HepG2 (cell line): Measurements from ENCODE around the gene KDM2B. TPM values are rescaled to one million over a fixed set of nuclear protein-coding genes. Genes with fewer than 3 reads are reported as not detected.

Experiments
- ARNT2 ChIP-seq: sonication (generic); formaldehyde crosslinking; IDR thresholded peaks from 2 replicates; pipeline ENCODE4 v1.8.0; 2022; ENCODE audit warnings: mild to moderate bottlenecking, low read depth, missing genetic modification reagents, moderate library complexity
- BHLHE40 ChIP-seq: IDR thresholded peaks from 2 replicates; pipeline ENCODE4 v1.6.1; 2011; ENCODE audit warnings: low read length, improper control_type of control experiment
- EED ChIP-seq: sonication (generic); formaldehyde crosslinking; IDR thresholded peaks from 2 replicates; pipeline ENCODE4 v1.5.0; 2020; ENCODE audit warnings: mild to moderate bottlenecking, missing genetic modification reagents
- ELF3 ChIP-seq: IDR thresholded peaks from 2 replicates; pipeline ENCODE4 v1.6.1; 2016; ENCODE audit warnings: missing genetic modification reagents, missing compliant biosample characterization
- HCFC1 ChIP-seq: fragments of 150-350 bp; IDR thresholded peaks from 2 replicates; pipeline ENCODE4 v1.6.1; 2014; ENCODE audit warnings: low read depth, low read length
- HNF4A ChIP-seq: sonication (generic); formaldehyde crosslinking; IDR thresholded peaks from 2 replicates; pipeline ENCODE4 v1.4.0; 2020; ENCODE audit warnings: missing genetic modification reagents
- JUND ChIP-seq: sonication (generic); formaldehyde crosslinking; IDR thresholded peaks from 2 replicates; pipeline ENCODE4 v1.8.0; 2022; ENCODE audit warnings: mild to moderate bottlenecking, missing genetic modification reagents
- KDM5B ChIP-seq: sonication (generic); formaldehyde crosslinking; IDR thresholded peaks from 2 replicates; pipeline ENCODE4 v1.4.0; 2020; ENCODE audit warnings: missing genetic modification reagents, mild to moderate bottlenecking, borderline replicate concordance
- KMT2A ChIP-seq: sonication (generic); formaldehyde crosslinking; IDR thresholded peaks from 2 replicates; pipeline ENCODE4 v1.4.0; 2020; ENCODE audit warnings: missing genetic modification reagents
- NR2C2 ChIP-seq: sonication (generic); formaldehyde crosslinking; IDR thresholded peaks from 2 replicates; pipeline ENCODE4 v1.4.0; 2020; ENCODE audit warnings: missing genetic modification reagents, mild to moderate bottlenecking, moderate library complexity, borderline replicate concordance
- PHF20 ChIP-seq: sonication (generic); formaldehyde crosslinking; IDR thresholded peaks from 2 replicates; pipeline ENCODE4 v1.5.0; 2020; ENCODE audit warnings: mild to moderate bottlenecking, missing genetic modification reagents
- PLRG1 ChIP-seq: fragments of 450-650 bp; conservative IDR thresholded peaks from 2 replicates; pipeline ENCODE4 v1.6.1; 2016
- POLR2G ChIP-seq: fragments of 200-400 bp; formaldehyde crosslinking; IDR thresholded peaks from 2 replicates; pipeline ENCODE4 v1.6.1; 2018; ENCODE audit warnings: mild to moderate bottlenecking, low read depth, low read length, moderate library complexity
- PPARG ChIP-seq: conservative IDR thresholded peaks from 2 replicates; pipeline ENCODE4 v1.6.1; 2016; ENCODE audit warnings: missing biosample characterization, missing genetic modification reagents
- REXO4 ChIP-seq: sonication (generic); formaldehyde crosslinking; IDR thresholded peaks from 2 replicates; pipeline ENCODE4 v1.8.0; 2022; ENCODE audit warnings: missing genetic modification reagents, mild to moderate bottlenecking, borderline replicate concordance
- SIX4 ChIP-seq: sonication (generic); formaldehyde crosslinking; IDR thresholded peaks from 2 replicates; pipeline ENCODE4 v1.4.0; 2020; ENCODE audit warnings: missing genetic modification reagents
- SOX5 ChIP-seq: IDR thresholded peaks from 2 replicates; pipeline ENCODE4 v1.6.1; 2016; ENCODE audit warnings: borderline replicate concordance
- SP4 ChIP-seq: sonication (generic); formaldehyde crosslinking; IDR thresholded peaks from 2 replicates; pipeline ENCODE4 v1.8.1; 2023; ENCODE audit warnings: mild to moderate bottlenecking, missing genetic modification reagents
- TAF1 ChIP-seq: sonication (generic); formaldehyde crosslinking; IDR thresholded peaks from 2 replicates; pipeline ENCODE4 v1.4.0; 2020; ENCODE audit warnings: missing genetic modification reagents
- TRIM24 ChIP-seq: sonication (generic); formaldehyde crosslinking; IDR thresholded peaks from 2 replicates; pipeline ENCODE4 v1.8.0; 2022; ENCODE audit warnings: mild to moderate bottlenecking, missing genetic modification reagents
- ZBTB1 ChIP-seq: sonication (generic); formaldehyde crosslinking; IDR thresholded peaks from 2 replicates; pipeline ENCODE4 v1.4.0; 2020; ENCODE audit warnings: missing genetic modification reagents, borderline replicate concordance
- ZFY ChIP-seq: sonication (generic); formaldehyde crosslinking; IDR thresholded peaks from 2 replicates; pipeline ENCODE4 v1.4.0; 2020; ENCODE audit warnings: missing genetic modification reagents
- ZNF558 ChIP-seq: sonication (generic); formaldehyde crosslinking; IDR thresholded peaks from 2 replicates; pipeline ENCODE4 v1.9.0; 2022; ENCODE audit warnings: mild to moderate bottlenecking, missing genetic modification reagents, borderline replicate concordance
- ZNF564 ChIP-seq: sonication (generic); formaldehyde crosslinking; IDR thresholded peaks from 2 replicates; pipeline ENCODE4 v1.8.1; 2023; ENCODE audit warnings: mild to moderate bottlenecking, missing genetic modification reagents
- polyA plus RNA-seq, 8 experiments: library from polyadenylated mRNA; depleted of rRNA in 3 of 8; stranded (reverse) in 7 of 8; unstranded in 1 of 8; fragments of >200 nt; fragmentation: Illumina TruSeq in 4 of 8; extraction: Trizol in 4 of 8; gene quantifications; 2 replicates each; pipeline versions ENCODE4 v1.2.1 to v1.2.3, GENCODE V29; 2011 to 2016; ENCODE audit warnings: low read depth in 4 of 8, missing spikeins in 1 of 8, mixed read lengths in 1 of 8; ENCODE audit not compliant: insufficient read depth in 1 of 8
- total RNA-seq, 5 experiments: library from RNA; depleted of rRNA; stranded (reverse); fragments of >200 nt; fragmentation: Illumina TruSeq; extraction: Trizol; gene quantifications; 2 replicates each; pipeline ENCODE4 v1.2.3, GENCODE V29; 2016; ENCODE audit warnings: low read depth in 1 of 5
- TF ChIP-seq, protein P1 (sequence below), 2 experiments: sonication (generic) in 1 of 2; formaldehyde crosslinking in 1 of 2; IDR thresholded peaks; 2 replicates each; pipeline versions ENCODE4 v1.5.1 to v1.6.1; 2011 to 2020; ENCODE audit warnings: borderline replicate concordance in 1 of 2, low read depth in 1 of 2, low read length in 1 of 2, mild to moderate bottlenecking in 1 of 2, missing genetic modification reagents in 1 of 2, moderate library complexity in 1 of 2
- TF ChIP-seq, protein P2 (sequence below): IDR thresholded peaks from 2 replicates; pipeline ENCODE4 v1.6.1; 2016
- TF ChIP-seq, protein P3 (sequence below): sonication (generic); formaldehyde crosslinking; IDR thresholded peaks from 2 replicates; pipeline ENCODE4 v1.4.0; 2020; ENCODE audit warnings: low read depth, missing genetic modification reagents

Gene KDM2B
- total and polyA plus RNA-seq, 2 of the 13 experiments (the other 11 are each of a cell fraction or from before 2014, with no cell fraction given) = 17.5 to 26.1 TPM

DNA sequence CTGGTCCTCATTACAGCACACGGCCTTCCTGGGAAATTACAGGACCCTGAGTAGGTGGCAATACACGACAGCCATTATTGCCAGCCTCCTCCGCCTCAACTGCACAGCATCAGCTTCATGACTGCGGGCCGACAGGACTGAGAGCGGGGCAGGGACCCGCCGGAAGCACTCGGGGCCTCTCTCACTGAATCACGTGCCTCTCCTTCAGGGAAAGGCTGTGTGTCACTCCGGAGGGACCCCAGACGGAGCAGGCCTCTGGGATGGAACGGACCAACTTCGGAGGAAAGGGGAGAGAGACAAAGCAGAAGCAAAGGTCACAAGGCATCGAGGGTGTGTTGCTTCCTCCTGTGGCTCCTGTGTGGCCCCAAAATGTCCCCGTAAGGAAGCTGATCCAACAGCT, 90.9 kb downstream of the KDM2B start (continued):
- TF ChIP-seq HNF4A (no peak), ZBTB1 (no peak), TRIM24 (no peak), KMT2A (no peak), KDM5B (CRISPR knock-in tag) (peak; percentile 18; the same call in 1 of the 2 replicates), PLRG1 (no peak), POLR2G (0 out of 2 replicates have a peak, but pooled peaks have one; percentile 32), ZFY (CRISPR knock-in tag) (peak; percentile 64), HCFC1 (no peak), ARNT2 (0 out of 2 replicates have a peak, but pooled peaks have one; percentile 22), TAF1 (CRISPR knock-in tag) (no peak; the same call in 1 of the 2 replicates), SP4 (CRISPR knock-in tag) (0 out of 2 replicates have a peak, but pooled peaks have one; percentile 9), JUND (CRISPR knock-in tag) (0 out of 2 replicates have a peak, but pooled peaks have one; percentile 35), NR2C2 (peak; percentile 5; the same call in 1 of the 2 replicates), PPARG (0 out of 2 replicates have a peak, but pooled peaks have one; percentile 45), SIX4 (CRISPR knock-in tag) (no peak), ZNF558 (no peak), EED (CRISPR knock-in tag) (0 out of 2 replicates have a peak, but pooled peaks have one; percentile 44), ZNF564 (0 out of 2 replicates have a peak, but pooled peaks have one; percentile 23), SOX5 (no peak), REXO4 (CRISPR knock-in tag) (no peak), BHLHE40 (peak; percentile 68), ELF3 (CRISPR knock-in tag) (no peak), PHF20 (CRISPR knock-in tag) (0 out of 2 replicates have a peak, but pooled peaks have one; percentile 13)
- TF ChIP-seq, protein P1, sequence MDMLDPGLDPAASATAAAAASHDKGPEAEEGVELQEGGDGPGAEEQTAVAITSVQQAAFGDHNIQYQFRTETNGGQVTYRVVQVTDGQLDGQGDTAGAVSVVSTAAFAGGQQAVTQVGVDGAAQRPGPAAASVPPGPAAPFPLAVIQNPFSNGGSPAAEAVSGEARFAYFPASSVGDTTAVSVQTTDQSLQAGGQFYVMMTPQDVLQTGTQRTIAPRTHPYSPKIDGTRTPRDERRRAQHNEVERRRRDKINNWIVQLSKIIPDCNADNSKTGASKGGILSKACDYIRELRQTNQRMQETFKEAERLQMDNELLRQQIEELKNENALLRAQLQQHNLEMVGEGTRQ (IDR thresholded peaks at IDR 0.05; ENCODE audit: low read depth, low read length) = no peak; the same call in 1 of the 2 replicates
- TF ChIP-seq, protein P1 (CRISPR knock-in tag; IDR thresholded peaks at IDR 0.05; ENCODE audit: borderline replicate concordance) = peak; percentile 69; the same call in 1 of the 2 replicates
- TF ChIP-seq, protein P2, sequence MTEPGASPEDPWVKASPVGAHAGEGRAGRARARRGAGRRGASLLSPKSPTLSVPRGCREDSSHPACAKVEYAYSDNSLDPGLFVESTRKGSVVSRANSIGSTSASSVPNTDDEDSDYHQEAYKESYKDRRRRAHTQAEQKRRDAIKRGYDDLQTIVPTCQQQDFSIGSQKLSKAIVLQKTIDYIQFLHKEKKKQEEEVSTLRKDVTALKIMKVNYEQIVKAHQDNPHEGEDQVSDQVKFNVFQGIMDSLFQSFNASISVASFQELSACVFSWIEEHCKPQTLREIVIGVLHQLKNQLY (CRISPR knock-in tag) = no peak
- TF ChIP-seq, protein P3, sequence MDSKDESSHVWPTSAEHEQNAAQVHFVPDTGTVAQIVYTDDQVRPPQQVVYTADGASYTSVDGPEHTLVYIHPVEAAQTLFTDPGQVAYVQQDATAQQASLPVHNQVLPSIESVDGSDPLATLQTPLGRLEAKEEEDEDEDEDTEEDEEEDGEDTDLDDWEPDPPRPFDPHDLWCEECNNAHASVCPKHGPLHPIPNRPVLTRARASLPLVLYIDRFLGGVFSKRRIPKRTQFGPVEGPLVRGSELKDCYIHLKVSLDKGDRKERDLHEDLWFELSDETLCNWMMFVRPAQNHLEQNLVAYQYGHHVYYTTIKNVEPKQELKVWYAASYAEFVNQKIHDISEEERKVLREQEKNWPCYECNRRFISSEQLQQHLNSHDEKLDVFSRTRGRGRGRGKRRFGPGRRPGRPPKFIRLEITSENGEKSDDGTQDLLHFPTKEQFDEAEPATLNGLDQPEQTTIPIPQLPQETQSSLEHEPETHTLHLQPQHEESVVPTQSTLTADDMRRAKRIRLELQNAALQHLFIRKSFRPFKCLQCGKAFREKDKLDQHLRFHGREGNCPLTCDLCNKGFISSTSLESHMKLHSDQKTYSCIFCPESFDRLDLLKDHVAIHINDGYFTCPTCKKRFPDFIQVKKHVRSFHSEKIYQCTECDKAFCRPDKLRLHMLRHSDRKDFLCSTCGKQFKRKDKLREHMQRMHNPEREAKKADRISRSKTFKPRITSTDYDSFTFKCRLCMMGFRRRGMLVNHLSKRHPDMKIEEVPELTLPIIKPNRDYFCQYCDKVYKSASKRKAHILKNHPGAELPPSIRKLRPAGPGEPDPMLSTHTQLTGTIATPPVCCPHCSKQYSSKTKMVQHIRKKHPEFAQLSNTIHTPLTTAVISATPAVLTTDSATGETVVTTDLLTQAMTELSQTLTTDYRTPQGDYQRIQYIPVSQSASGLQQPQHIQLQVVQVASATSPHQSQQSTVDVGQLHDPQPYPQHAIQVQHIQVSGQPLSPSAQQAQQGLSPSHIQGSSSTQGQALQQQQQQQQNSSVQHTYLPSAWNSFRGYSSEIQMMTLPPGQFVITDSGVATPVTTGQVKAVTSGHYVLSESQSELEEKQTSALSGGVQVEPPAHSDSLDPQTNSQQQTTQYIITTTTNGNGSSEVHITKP (CRISPR knock-in tag) = peak; percentile 96
